HepG2 (cell line): ENCODE results near the gene PPP1R27. TPM values are rescaled to one million over a fixed set of nuclear protein-coding genes. Genes with fewer than 3 reads are reported as not detected.

Experiments
- FOXP1 ChIP-seq, 2 experiments: fragments of 450-650 bp in 1 of 2; IDR thresholded peaks; 2 replicates each; pipeline ENCODE4 v1.6.1; 2017 to 2018; ENCODE audit warnings: antibody characterized with exemption in 1 of 2
- NFATC3 ChIP-seq: sonication (generic); formaldehyde crosslinking; IDR thresholded peaks from 2 replicates; pipeline ENCODE4 v1.5.1; 2020; ENCODE audit warnings: mild to moderate bottlenecking, missing genetic modification reagents
- SOX6 ChIP-seq, 2 experiments: fragments of 450-650 bp in 1 of 2; sonication (generic) in 1 of 2; formaldehyde crosslinking in 1 of 2; IDR thresholded peaks; 2 replicates each; pipeline versions ENCODE4 v1.4.0 to v1.6.1; 2017 to 2020; ENCODE audit warnings: antibody characterized with exemption in 1 of 2, mild to moderate bottlenecking in 1 of 2, missing genetic modification reagents in 1 of 2
- polyA plus RNA-seq, 8 experiments: library from polyadenylated mRNA; depleted of rRNA in 3 of 8; stranded (reverse) in 7 of 8; unstranded in 1 of 8; fragments of >200 nt; fragmentation: Illumina TruSeq in 4 of 8; extraction: Trizol in 4 of 8; gene quantifications; 2 replicates each; pipeline versions ENCODE4 v1.2.1 to v1.2.3, GENCODE V29; 2011 to 2016; ENCODE audit warnings: low read depth in 4 of 8, missing spikeins in 1 of 8, mixed read lengths in 1 of 8; ENCODE audit not compliant: insufficient read depth in 1 of 8
- total RNA-seq, 5 experiments: library from RNA; depleted of rRNA; stranded (reverse); fragments of >200 nt; fragmentation: Illumina TruSeq; extraction: Trizol; gene quantifications; 2 replicates each; pipeline ENCODE4 v1.2.3, GENCODE V29; 2016; ENCODE audit warnings: low read depth in 1 of 5
- TF ChIP-seq, protein P1 (sequence below): sonication (generic); formaldehyde crosslinking; IDR thresholded peaks from 2 replicates; pipeline ENCODE4 v1.4.0; 2020; ENCODE audit warnings: mild to moderate bottlenecking, missing genetic modification reagents
- TF ChIP-seq, protein P2 (sequence below): sonication (generic); formaldehyde crosslinking; IDR thresholded peaks from 2 replicates; pipeline ENCODE4 v1.4.0; 2020; ENCODE audit warnings: mild to moderate bottlenecking, low read depth, missing genetic modification reagents
- TF ChIP-seq, protein P3 (sequence below): sonication (generic); formaldehyde crosslinking; IDR thresholded peaks from 2 replicates; pipeline ENCODE4 v1.9.0; 2021; ENCODE audit warnings: mild to moderate bottlenecking, missing genetic modification reagents

The PPP1R27 gene
- total and polyA plus RNA-seq, 2 of the 13 experiments (the other 11 are each of a cell fraction or from before 2014, with no cell fraction given), result 0.17 to 1.00 TPM

DNA sequence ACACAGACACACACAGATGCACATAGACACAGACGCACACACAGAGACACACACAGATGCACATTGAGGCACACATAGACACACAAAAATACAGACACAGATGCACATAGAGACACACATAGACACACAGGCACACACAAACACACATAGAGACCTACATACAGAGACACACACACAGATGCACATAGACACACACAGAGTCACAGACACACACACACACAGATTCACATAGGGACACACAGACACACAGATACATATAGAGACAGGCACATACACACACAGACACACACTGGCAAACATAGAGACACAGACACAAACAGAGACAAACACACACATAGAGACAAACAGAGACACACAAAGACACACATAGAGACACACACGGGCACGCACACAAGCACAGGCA is 40.8 kb downstream of the PPP1R27 start (continued):
- TF ChIP-seq, protein P1, sequence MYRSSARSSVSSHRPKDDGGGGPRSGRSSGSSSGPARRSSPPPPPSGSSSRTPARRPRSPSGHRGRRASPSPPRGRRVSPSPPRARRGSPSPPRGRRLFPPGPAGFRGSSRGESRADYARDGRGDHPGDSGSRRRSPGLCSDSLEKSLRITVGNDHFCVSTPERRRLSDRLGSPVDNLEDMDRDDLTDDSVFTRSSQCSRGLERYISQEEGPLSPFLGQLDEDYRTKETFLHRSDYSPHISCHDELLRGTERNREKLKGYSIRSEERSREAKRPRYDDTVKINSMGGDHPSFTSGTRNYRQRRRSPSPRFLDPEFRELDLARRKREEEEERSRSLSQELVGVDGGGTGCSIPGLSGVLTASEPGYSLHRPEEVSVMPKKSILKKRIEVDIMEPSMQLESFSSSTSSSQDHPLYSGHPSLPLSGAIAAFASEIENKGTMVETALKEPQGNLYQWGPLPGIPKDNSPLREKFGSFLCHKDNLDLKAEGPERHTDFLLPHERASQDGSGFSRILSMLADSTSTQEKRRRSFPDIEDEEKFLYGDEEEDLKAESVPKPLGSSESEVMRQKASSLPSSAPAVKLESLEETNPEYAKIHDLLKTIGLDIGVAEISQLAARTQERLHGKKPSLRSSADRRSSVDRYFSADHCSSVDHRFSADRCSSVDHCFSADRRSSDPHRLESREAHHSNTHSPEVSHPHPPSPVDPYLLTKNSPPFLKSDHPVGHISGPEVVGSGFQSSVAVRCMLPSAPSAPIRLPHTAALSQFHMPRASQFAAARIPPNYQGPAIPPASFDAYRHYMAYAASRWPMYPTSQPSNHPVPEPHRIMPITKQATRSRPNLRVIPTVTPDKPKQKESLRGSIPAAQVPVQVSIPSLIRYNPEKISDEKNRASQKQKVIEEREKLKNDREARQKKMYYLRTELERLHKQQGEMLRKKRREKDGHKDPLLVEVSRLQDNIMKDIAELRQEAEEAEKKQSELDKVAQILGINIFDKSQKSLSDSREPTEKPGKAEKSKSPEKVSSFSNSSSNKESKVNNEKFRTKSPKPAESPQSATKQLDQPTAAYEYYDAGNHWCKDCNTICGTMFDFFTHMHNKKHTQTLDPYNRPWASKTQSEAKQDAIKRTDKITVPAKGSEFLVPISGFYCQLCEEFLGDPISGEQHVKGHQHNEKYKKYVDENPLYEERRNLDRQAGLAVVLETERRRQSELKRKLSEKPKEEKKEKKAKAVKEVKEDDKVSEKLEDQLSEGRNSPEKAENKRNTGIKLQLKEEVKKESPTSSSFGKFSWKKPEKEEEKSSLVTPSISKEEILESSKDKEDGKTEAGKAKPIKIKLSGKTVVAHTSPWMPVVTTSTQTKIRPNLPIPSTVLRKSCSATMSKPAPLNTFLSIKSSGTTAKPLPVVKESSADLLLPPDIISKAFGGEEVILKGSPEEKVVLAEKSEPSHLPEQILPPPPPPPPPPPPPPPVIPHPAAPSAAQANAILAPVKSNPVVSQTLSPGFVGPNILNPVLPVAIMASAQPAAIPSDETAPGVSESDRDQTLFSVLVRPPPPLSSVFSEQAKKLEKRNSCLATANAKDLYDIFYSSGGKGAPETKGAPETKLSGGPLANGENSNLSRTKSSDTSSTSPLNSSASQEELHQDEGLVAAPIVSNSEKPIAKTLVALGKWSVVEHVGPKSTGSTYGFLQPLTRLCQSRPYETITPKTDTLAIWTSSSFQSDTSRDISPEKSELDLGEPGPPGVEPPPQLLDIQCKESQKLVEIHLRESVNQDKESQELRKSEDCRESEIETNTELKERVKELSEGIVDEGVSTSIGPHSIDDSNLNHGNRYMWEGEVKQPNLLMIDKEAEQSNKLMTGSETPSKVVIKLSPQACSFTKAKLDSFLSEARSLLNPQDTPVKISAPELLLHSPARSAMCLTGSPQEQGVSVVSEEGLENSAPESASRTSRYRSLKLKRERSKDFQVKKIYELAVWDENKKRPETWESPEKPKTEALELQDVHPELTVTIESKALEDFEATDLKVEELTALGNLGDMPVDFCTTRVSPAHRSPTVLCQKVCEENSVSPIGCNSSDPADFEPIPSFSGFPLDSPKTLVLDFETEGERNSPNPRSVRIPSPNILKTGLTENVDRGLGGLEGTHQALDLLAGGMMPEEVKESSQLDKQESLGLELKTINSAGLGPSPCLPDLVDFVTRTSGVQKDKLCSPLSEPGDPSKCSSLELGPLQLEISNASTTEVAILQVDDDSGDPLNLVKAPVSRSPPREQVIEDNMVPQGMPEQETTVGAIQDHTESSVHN, result no peak
- TF ChIP-seq, protein P2, sequence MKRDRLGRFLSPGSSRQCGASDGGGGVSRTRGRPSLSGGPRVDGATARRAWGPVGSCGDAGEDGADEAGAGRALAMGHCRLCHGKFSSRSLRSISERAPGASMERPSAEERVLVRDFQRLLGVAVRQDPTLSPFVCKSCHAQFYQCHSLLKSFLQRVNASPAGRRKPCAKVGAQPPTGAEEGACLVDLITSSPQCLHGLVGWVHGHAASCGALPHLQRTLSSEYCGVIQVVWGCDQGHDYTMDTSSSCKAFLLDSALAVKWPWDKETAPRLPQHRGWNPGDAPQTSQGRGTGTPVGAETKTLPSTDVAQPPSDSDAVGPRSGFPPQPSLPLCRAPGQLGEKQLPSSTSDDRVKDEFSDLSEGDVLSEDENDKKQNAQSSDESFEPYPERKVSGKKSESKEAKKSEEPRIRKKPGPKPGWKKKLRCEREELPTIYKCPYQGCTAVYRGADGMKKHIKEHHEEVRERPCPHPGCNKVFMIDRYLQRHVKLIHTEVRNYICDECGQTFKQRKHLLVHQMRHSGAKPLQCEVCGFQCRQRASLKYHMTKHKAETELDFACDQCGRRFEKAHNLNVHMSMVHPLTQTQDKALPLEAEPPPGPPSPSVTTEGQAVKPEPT (CRISPR knock-in tag), result 0 out of 2 replicates have a peak, but pooled peaks have one; percentile 25
- TF ChIP-seq FOXP1 (IDR thresholded peaks at IDR 0.05), result peak; percentile 73; the same call in 1 of the 2 replicates
- TF ChIP-seq FOXP1 (CRISPR knock-in tag; IDR thresholded peaks at IDR 0.05), result no peak
- TF ChIP-seq, protein P3, sequence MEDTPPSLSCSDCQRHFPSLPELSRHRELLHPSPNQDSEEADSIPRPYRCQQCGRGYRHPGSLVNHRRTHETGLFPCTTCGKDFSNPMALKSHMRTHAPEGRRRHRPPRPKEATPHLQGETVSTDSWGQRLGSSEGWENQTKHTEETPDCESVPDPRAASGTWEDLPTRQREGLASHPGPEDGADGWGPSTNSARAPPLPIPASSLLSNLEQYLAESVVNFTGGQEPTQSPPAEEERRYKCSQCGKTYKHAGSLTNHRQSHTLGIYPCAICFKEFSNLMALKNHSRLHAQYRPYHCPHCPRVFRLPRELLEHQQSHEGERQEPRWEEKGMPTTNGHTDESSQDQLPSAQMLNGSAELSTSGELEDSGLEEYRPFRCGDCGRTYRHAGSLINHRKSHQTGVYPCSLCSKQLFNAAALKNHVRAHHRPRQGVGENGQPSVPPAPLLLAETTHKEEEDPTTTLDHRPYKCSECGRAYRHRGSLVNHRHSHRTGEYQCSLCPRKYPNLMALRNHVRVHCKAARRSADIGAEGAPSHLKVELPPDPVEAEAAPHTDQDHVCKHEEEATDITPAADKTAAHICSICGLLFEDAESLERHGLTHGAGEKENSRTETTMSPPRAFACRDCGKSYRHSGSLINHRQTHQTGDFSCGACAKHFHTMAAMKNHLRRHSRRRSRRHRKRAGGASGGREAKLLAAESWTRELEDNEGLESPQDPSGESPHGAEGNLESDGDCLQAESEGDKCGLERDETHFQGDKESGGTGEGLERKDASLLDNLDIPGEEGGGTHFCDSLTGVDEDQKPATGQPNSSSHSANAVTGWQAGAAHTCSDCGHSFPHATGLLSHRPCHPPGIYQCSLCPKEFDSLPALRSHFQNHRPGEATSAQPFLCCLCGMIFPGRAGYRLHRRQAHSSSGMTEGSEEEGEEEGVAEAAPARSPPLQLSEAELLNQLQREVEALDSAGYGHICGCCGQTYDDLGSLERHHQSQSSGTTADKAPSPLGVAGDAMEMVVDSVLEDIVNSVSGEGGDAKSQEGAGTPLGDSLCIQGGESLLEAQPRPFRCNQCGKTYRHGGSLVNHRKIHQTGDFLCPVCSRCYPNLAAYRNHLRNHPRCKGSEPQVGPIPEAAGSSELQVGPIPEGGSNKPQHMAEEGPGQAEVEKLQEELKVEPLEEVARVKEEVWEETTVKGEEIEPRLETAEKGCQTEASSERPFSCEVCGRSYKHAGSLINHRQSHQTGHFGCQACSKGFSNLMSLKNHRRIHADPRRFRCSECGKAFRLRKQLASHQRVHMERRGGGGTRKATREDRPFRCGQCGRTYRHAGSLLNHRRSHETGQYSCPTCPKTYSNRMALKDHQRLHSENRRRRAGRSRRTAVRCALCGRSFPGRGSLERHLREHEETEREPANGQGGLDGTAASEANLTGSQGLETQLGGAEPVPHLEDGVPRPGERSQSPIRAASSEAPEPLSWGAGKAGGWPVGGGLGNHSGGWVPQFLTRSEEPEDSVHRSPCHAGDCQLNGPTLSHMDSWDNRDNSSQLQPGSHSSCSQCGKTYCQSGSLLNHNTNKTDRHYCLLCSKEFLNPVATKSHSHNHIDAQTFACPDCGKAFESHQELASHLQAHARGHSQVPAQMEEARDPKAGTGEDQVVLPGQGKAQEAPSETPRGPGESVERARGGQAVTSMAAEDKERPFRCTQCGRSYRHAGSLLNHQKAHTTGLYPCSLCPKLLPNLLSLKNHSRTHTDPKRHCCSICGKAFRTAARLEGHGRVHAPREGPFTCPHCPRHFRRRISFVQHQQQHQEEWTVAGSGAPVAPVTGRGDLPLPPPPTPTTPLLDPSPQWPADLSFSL (CRISPR knock-in tag), result peak; percentile 97
- no peak for TF ChIP-seq NFATC3
- TF ChIP-seq SOX6 (IDR thresholded peaks at IDR 0.05), result peak; percentile 68; the same call in 1 of the 2 replicates
- TF ChIP-seq SOX6 (CRISPR knock-in tag; IDR thresholded peaks at IDR 0.05), result no peak
